ENCODE measurements around the gene THOC7. TPM values are rescaled to one million over a fixed set of nuclear protein-coding genes. Genes with fewer than 3 reads are reported as not detected.

Gene THOC7
- total RNA-seq, 1 experiment from 2014 or later: 67.3 TPM

GRCh38 chr3:63817225-63817624 lies 46.4 kb downstream of the THOC7 start (continued):
- TF ChIP-seq REST (IDR thresholded peaks at IDR 0.05; ENCODE audit: low read depth) (no peak), POLR2AphosphoS5 (IDR thresholded peaks at IDR 0.05; ENCODE audit: low read depth, low read length) (no peak), SRF (IDR thresholded peaks at IDR 0.05; ENCODE audit: low read depth) (no peak), ZNF274 (IDR thresholded peaks at IDR 0.05; ENCODE audit: low read depth, low read length) (no peak), MAX (IDR thresholded peaks at IDR 0.05) (no peak)

- intact Hi-C loops (cut with micrococcal nuclease): loop anchor here (10.0 kb wide), 1 partner anchor 181 kb away; no protein-coding TSS in a partner anchor
- CTCF ChIA-PET: no interaction called here
Observed at GRCh38 chr3:63814237-63814636, 49.4 kb downstream of the THOC7 start.

More at GRCh38 chr3:63814237-63814636, 49.4 kb downstream of the THOC7 start:
- H3K79me2 ChIP-seq (ENCODE audit: insufficient read depth, low read length): no peaks in the 10 kb centered on the region
- no peaks in the 10 kb centered on the region for H3K4me1 ChIP-seq (ENCODE audit: control insufficient read depth in 1 of 2, insufficient read depth in 2 of 2, low read length in 2 of 2)
- H3K4me2 ChIP-seq (ENCODE audit: low read length): no peak overlapping the region
- no peak overlapping the region for H2AFZ ChIP-seq (ENCODE audit: low read depth, low read length, poor library complexity, severe bottlenecking)
- no peak overlapping the region for H3K4me3 ChIP-seq (replicated peaks in 1 of 2; ENCODE audit: low read depth in 1 of 2, low read length in 2 of 2)
- no peaks in the 10 kb centered on the region for H3K9me2 ChIP-seq (ENCODE audit: insufficient read depth)
- no peak for TF ChIP-seq TCF7L2 (IDR thresholded peaks at IDR 0.05; ENCODE audit: borderline replicate concordance, extremely low read depth, insufficient read depth, insufficient read length)
- no peak for TF ChIP-seq JUND (IDR thresholded peaks at IDR 0.05)
- TF ChIP-seq ATF3 (IDR thresholded peaks at IDR 0.05): no peak
- TF ChIP-seq ZBTB33 (IDR thresholded peaks at IDR 0.05; ENCODE audit: extremely low read depth, insufficient replicate concordance, low read length): no peak
- no peak for TF ChIP-seq REST (IDR thresholded peaks at IDR 0.05; ENCODE audit: low read depth)
- TF ChIP-seq ELF1 (IDR thresholded peaks at IDR 0.05; ENCODE audit: borderline replicate concordance, low read depth): no peak
- no peak for TF ChIP-seq YY1 (IDR thresholded peaks at IDR 0.05; ENCODE audit: extremely low read depth, insufficient replicate concordance, low read depth, low read length)
- no peak for TF ChIP-seq MAX (IDR thresholded peaks at IDR 0.05)
- TF ChIP-seq EZH2phosphoT487 (IDR thresholded peaks at IDR 0.05; ENCODE audit: borderline replicate concordance): no peak
- no peak for TF ChIP-seq ZFX (IDR thresholded peaks at IDR 0.05)
- no peaks in the 10 kb centered on the region for H3K9me3 ChIP-seq (ENCODE audit: control insufficient read depth in 1 of 2, insufficient read depth in 1 of 2, low read depth in 1 of 2, low read length in 2 of 2)
- DNase-seq (ENCODE audit: low read depth, low spot score): no peak
- H4K20me1 ChIP-seq (ENCODE audit: insufficient read depth): no peaks in the 10 kb centered on the region
- ChIA-PET RAD21 (ENCODE audit: low non-redundant PET in 1 of 2, low total read pairs in 2 of 2, uncharacterized antibody in 2 of 2, unreplicated experiment in 2 of 2) (no interaction called here), POLR2A (no interaction called here)
- no peak overlapping the region for H3K9ac ChIP-seq (ENCODE audit: low read length)
- H3K27ac ChIP-seq (ENCODE audit: low read depth, low read length): no peak overlapping the region
- ATAC-seq: no peak
- no peaks in the 10 kb centered on the region for H3K27me3 ChIP-seq (ENCODE audit: insufficient read depth, low read length)
- H3K36me3 ChIP-seq (ENCODE audit: control insufficient read depth in 1 of 2, insufficient read depth in 2 of 2, low read length in 2 of 2): no peaks in the 10 kb centered on the region
- BruUV-seq (replicated peaks): no TSS peak

All from HCT116 (cell line).